Measurements from ENCODE around the gene KCNE1.
"Not testable (repeated sequence)": the region's sequence is repeated elsewhere in the genome, so short reads cannot be mapped to it uniquely, and the experiment has no call there.

The KCNE1 gene

DNA sequence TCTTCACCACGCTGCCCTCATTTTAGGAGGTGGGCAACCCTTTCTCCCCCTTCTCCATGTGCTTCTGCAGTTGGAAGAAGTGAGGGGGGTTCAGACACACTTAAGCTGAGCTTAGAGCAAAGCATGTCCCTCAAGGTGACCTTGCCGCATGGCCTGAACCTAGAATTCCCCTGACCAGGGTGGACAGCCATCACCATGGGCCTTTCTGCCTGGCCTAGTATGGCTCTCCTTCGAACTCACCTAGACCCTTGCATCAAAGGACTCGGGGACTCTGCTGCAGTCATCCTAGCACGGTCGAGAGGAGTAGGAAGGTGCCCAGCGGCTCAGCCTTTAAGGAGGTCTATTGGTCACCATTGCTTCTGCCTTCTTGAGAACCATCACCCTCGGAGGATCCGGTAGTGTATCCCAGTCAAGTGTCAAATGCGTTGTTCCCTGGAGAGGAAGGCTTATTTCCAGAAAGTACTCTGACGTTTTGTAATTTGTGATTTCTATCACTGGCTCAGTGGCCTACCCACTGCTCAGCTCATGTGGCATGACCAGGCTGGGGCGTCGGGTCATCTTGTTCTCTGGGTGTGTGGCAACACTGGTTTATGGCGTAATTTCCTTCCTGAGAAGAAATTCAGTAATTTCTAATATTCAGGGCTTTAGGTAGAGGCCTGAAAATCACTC is at the start of gene KCNE1:
Gene KCNE1, minus strand, starts transcription at position 424 of the 669 bp plus-strand sequence. CDS start 62,576 bp downstream, outside the sequence.
- no peak for DNase-seq

DNA sequence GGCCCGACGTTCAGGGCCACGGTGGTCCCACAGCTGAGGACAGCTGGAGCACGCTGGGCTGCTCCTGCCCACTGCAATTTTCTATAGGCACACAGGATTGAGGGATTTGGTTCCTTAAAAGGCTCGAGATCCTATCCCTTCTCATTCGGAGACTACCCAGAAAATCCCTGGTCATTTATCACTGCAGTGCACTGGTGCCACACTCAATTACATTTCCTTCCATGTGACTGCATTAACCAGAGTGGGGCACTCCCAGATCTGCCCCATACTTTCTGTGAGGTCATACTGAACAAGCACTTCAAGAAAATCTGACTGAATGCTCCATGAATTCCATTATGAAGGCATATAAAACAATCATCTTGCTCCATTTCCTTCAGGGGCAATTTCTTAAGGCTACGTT is 49.8 kb upstream of the KCNE1 start:
- no peak for DNase-seq

DNA sequence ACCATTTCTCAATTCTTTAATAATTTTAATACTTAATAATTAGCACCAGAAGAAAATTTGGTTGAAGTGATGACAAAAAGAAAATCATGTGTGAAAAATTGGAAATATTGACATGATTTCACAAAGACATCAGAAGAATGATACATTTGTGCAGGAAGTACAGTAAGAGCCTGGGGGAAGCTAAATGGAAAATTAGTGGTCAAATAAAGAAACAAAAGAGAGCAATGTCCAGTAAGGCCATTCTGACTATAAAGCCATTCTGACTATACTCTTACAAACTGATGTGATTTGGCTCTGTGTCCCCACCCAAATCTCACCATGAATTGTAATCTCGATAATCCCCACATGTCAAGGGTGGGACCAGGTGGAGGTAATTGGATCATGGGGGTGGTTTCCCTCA is 48.6 kb upstream of the KCNE1 start:
- DNase-seq = no peak

DNA sequence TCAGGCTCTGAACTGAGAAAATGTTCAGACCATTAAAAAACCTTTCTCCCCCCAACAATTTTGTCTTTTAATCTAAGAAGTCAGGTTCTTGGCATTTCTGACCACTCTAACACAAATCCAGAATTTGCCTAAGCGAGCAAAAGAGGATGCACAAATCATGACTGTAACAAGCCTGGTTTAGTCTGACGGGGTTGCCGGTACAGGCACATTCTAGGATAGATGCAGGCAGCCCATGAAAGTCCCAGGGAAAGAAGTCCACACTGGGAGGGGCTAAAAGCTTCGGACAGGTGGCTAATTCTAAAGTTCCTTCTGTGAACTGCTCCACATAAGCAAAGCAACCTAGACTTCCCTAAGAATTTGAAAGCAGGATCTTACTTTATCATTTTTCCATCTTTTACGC is 48.0 kb upstream of the KCNE1 start:
- no peak for DNase-seq

DNA sequence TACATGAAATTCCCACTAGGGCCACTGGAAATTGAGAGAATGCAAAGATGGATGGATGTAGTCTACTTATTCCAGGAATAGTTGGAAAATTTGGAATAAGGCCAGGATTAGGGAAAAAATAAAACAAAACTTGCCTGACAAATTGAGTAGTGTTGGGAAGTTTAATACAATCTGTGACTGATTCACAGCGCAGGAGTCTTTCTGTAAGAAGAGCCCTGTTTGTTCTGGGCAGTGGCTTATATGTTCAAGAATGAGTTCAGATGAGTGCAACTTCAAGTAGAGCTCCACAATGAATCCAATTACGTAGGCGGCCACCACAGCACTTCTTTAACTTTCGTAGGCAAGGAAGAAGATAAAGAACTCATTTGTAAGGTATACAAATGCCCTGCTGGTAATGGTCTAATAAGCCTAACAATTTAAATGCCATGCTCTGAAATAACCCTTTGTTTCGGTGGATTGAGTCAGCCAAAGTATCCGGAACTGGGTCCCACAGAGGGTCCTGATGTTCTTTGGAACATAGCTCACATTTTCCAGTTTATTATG is 47.1 kb upstream of the KCNE1 start:
- DNase-seq = no peak

DNA sequence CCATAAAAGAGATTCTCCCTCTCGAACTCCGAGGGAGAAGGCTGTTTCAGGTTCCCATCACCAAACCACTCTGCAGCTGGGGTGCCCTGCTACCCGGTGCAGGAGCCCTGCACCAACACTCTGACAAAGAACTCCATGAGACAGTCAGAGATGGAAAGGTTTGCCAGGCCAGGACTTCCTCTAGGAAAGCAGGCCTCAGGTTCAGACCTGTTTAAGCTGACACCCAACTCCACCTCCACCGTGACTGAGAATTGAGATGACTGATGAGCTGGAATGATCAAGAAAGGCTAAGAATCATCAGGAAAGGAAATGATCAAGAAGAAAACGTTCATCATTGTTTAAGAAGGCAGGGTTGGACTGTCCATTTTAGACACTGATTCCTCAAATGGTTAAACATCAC is 46.2 kb upstream of the KCNE1 start:
- no peak for DNase-seq

DNA sequence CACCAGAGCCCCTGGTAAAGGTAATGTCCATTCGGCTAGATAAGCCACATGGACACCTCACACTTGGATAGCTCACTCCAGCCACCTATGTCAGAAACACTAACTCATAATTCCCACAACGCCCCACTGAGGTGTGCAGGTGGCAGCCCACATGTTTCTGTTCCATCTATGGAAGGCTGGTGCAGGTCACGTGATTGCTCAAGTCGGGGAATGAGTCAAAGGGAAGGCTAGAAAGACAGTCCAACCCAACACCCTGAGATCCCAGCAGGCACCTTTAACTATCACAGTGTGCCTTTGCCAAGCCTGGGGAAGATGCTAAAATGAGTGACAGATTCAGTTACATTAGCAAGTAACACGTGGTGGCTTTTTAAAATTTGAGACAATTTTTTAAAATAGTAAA is 45.3 kb upstream of the KCNE1 start:
- DNase-seq = no peak

DNA sequence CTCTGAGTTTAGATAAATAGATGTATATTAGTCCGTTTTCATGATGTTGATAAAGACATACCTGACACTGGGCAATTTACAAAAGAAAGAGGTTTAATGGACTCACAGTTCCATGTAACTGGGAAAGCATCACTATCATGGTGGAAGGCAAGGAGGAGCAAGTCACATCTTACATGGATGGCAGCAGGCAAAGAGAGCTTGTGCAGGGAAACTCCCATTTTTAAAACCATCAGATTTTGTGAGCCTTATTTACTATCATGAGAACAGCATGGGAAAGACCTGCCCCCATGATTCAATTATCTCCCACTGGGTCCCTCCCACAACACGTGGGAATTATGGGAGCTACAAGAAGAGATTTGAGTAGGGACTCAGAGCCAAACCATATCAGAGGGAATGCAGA is 42.7 kb upstream of the KCNE1 start:
- not testable (repeated sequence) for DNase-seq

DNA sequence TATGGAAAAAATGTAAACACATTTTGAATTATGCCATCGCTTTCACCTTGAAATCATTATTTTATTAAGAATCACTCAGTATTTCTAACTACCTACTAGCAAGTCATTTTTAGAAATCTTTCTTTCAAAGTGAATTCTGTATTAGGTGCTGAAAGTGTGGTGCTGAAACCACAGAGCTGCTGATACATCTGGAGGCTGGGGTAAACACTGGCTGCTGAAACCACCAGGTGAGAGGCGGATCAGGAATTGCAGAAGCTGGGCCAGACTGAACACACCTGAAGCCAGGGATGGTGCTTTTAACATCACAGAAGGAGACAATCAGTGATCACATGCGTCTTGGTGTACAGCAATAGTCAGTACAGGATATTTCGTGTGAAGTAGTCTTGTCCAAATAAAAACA is 42.2 kb upstream of the KCNE1 start:
- DNase-seq = no peak

DNA sequence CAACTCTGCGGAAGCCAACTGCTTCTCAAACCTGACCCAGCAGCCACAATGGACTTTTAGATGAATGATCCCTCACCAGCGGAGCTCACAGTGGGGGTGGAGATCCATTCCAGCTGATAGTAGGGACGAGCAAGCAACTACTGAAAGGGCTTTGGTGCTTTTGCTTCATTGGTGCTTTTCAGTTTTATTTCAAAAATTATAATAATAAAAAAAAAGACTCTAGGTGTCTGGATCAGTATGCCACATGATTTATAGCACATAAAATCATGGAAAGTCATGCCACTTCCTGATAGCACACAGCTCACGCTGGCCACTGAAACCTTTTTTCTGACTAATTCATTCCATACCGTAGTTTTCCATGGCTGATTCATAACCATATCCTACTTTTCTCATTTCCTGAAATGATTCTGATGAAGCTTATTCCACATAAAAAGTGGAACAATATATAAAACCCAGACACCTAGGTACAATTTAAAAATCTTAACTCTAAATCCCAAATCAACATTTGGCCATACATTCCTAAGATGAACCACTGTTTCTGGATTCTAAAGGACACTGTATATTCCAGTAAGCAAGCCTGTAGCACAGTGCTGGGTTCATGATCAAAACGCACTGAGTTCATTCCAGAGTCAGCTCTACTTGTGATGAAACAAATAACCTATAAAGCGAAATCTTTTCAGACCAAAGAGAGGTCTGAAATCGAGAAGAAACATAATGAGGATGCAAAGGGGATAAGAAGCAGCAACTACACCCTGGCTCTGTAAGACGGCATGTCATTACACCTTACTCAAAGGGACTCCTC is 41.3 kb upstream of the KCNE1 start:
- no peak for DNase-seq

DNA sequence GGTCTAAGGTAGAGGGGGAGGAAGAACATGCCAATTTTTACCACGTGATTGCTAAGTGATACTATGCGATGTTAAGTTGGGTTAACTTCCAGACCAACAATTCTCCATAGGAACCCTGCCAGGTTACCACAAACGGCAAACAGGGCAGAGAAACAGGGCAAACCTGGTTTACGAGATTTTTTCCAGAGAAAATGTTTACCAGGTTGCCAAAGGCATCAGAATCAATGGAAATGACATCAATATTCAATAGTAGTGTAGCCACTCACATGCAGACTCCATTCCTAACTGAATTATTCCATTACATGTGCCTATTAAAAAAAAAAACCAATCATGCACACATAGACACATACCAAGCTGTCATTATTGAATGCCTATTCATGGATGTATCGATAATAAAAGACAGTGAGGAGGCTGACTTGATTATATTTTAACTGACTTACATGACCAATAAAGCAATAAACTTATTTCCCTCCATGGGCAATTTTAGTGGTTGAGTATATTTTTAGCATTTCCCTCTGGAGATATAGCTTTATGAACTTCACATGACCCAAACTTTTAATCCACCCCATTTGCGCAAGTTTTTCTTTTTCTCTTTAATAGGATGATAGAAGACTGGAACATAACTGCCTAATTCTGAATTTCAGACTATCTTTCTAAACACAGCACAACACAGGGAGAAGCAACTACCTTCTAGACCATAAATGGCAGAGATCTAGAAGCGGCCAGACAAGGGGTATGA is 40.5 kb upstream of the KCNE1 start:
- DNase-seq = no peak

DNA sequence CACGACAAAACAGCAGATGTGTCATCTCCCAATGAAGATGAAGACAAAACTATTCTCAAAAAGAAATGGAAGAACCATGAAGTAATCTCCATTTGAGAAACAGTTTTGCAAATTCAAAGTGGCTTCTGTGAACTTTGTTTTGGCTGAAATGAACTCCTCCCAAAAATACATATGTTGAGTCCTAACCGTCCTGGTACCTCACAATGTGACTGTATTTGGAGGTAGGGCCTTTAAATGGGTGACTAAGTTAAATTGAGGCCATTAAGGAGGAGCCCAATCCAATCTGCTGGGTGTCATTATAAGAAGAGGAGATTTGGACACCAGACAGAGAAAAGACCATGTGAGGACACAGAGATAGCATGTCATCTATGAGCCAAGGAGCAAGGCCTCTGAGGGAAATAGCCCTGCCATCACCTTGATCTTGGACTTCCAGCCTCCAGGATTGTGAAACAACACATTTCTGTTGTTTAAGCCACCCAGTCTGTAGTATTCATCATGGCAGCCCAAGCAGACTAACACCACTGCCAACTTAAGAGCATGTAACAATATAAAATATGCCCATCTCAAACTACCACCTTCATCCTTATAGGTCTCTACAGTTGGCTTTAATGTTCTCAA is 38.3 kb upstream of the KCNE1 start:
- no peak for DNase-seq

DNA sequence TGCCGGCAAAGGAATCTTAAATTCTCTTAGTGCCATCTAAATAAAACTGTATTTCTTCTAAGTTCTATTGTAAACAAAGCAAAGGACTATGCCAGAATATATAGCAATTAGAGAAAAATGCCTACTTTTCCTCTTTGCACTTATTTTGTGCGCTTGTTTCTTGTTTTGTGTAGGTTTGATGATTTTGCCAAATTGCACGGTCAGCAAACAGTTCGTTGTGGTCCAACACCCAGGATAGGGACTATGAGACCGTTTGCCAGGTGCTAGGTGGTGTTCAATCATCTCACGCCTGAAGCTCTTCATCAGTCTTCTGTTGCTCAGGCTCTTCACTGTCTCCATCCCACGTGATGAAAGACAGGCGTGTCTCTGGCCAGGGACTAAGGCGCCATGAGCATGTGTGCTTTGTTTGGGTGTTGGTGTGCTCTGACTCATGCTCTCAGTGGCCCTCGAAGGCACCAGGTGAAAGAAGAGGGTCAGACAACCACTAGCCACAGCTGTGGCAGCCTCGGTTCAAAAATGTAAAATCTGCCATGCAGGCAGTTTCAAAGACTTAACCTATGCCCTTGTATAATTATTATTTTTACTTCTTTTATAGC is 36.9 kb upstream of the KCNE1 start:
- DNase-seq = no peak

DNA sequence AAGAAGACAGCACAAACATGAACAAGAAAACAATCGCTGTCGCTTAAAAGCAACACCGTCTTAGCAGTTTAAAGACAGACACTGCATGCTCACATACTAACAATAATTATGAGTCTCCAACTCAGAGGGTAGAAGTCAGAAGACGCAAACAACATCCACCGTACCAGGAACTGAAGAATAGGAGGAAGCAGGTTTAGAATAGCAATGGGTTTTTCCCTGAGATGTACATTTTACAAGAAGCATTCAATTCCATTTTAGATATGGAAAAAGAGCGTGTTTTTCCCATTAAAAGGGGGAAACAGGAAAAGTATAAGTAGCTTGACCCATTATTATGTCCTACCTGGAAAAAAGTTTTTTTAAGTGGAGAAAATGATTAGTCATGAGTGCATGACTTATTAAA is 34.5 kb upstream of the KCNE1 start:
- DNase-seq = no peak

DNA sequence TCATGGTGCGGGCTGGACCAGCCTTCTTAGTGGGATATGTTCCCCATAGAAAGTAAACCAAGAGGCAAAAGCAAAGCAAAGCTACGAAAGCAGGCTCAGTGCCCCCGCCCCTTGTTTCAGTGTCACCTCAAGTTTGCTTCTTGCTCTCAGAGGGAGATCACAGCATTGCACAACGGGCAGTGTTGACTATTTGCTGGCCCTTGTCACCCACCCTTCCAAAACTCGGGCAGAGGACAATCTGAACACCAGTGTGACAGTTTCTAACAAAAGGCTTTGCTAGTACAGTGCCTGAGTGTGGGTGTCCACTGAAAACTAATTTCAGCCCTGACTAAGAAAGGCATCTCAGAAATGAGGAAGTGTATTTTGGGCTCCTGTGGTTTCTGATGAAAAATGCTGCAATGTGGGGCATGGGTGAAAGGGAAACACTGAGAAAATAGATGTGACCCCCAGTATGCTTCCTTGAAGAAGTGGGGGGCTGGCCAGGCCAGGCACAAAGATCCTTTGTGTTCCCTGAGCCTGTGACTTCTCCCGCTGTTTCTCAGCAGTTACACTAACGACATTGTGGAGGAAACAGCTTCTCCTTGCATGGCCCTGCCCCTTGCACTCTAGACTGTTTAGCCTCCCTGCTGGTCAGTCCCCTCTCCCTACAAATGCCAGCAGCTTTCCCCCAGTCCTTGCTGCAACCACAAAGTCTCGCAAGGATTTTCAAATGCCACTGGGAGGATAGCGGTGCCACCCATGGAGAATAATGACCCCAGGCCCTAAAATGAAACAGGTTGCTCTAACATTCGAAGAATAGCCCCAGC is 33.3 kb upstream of the KCNE1 start:
- DNase-seq = no peak

DNA sequence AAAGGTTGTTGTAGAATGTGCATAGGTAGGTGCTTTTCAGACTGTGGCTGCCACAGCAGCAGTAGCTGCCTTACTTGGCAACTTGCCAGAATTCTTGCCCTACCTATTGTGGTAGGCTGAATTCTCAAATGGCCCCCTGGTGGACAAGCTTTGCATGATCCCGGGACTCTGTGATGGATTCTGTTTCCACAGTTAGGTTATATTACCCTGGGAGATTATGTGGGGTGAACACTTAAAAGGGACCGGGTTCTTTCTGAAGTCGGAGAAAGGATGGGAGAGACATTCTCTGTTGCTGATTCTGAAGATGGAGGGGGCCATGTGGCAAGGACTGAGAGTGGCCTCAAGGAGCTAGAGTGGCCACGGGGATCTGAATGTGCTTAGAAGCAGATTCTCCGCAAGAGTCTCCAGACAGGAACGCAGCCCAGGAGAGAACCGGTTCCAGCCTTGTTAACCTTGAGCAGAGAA is 32.1 kb upstream of the KCNE1 start:
- no peak for DNase-seq

DNA sequence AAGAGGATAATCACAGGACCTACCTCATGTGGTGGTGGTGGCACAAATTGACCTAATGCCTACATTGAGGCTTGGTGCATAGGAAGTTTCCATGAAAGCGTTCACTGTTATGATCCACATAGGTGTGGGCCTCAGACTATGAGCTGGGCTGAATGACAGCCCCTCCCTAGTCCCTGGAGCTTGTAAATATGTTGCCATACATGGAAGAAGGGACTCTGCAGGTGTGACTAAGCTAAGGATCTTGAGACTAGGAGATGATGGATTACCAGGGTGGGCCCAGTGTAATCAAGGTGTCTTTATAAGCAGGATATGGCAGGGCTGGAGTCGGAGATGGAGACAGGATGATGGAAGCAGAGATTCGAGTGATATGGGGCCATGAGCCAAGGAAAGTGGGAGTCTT is 31.0 kb upstream of the KCNE1 start:
- no peak for DNase-seq

DNA sequence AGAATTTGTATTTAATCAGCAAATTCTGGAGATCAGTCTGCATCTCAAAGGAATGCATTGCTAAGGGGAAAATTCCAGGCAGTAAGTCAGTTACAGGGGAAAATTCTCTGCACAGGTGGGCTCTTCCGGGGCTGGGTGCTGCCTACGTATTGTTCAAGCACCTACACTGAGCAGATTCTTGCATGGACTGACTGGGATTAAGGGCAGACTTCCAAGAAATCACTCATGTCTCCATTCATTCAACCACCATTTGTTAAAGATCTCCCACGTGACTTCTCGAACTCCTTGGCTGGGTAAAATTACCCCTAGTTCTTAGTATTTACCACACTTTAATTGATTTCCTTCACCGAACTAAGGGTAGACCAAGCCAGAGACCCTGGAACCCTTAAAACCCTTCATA is 28.2 kb upstream of the KCNE1 start:
- no peak for DNase-seq

DNA sequence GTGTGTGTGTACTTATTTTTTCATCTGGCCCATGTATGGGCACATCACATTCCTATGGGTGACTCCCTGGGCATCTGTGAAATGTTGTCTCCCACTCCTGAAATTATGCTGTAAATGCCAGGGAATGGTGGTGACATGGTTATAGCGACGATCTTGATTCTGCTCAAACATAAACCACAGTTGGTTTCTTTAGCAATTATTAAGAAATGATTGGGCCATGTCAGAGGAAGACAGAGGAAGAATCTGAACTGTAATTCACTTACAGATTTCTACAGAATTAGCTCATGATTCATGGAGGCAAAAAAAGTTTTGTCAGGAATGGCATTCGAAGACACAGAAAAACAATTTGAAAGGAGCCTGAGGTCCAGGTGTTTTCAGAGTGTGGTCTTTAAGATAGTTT is 25.8 kb upstream of the KCNE1 start:
- DNase-seq = no peak

DNA sequence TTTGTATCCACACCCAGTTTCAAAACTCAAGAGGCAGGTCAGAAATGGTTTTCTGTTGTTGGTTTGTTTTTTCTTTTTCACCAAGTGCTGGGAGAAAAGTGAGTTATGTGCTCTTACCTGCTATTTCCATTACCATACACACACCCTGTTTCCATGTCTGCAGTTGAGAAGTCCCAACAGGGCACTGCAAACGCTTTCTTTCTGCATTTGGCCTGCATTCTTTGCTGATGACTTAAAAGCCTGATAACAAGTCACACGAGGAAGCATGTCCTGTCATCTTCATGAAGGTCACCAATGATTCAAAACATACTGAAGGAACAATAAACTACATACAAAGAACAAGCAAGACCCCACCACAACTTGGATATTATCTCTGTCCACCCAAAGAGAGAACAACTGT is 24.8 kb upstream of the KCNE1 start:
- no peak for DNase-seq

DNA sequence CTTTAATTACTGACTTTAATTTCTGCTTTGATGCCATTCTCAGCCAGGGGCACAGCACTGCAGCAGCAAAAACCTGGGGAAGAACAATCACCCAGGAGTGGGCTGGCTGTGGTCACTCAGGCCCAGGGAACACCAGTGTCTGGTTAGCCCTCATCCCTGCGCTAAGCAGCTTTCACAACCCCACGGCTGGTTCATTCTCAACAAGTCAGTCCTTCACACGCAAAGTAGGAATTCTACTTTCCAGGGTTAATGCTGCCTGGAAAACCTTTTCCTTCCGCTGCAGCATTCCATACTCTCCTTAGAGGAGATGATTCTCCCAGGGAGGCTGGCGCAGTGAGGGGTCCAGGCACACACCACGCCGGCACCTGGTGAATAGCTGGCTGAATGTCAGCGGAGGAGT is 24.3 kb upstream of the KCNE1 start:
- no peak for DNase-seq

DNA sequence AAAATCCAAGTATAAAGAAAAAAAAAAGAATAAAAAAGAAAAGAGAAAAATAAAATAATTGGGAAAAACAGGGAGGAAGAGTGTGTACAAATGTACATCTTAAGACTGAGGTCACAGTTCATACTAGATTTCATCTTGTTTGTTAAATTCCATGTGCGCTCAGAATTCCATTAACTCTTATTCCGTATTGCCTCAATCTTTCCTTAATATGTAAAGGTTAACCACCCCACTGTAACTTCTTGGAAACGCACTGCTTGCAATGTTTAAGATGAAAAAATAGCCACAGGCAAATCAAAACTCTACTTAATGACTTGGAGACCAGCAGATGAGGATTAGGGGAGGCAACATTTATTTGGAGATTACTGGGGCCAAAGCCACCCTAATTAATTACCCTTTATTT is 23.9 kb upstream of the KCNE1 start:
- no peak for DNase-seq
